Stomach (tissue), 9 donors: ENCODE data around the gene WDR72. TPM values are rescaled to one million over a fixed set of nuclear protein-coding genes. Genes with fewer than 3 reads are reported as not detected.
"Not testable (repeated sequence)": the region's sequence is repeated elsewhere in the genome, so short reads cannot be mapped to it uniquely, and the experiment has no call there.

Experiments
- DNase-seq, 2 donors: peaks; one replicate each; pipeline versions ENCODE4 v3.0.0 to v3.0.0-alpha.2; 2013 to 2019
- H3K27ac ChIP-seq, 5 donors: fragments of 200-600 bp in 4 of 5; sonication (generic) in 4 of 5; one replicate each; pipeline ENCODE4 v1.5.1; 2013 to 2019; ENCODE audit warnings: mild to moderate bottlenecking in 1 of 5, moderate library complexity in 1 of 5
- H3K27me3 ChIP-seq, 3 donors: fragments of 200-600 bp; sonication (generic); one replicate each; pipeline ENCODE4 v1.5.1; 2017 to 2019; ENCODE audit warnings: mixed run types in 1 of 3
- H3K36me3 ChIP-seq, 4 donors: fragments of 200-600 bp; sonication (generic); 1 replicate in 3 of 4; 2 replicates in 1 of 4; pipeline ENCODE4 v1.5.1; 2016 to 2019
- H3K4me1 ChIP-seq, 4 donors: fragments of 200-600 bp; sonication (generic); one replicate each; pipeline ENCODE4 v1.5.1; 2016 to 2019
- H3K4me3 ChIP-seq, 4 donors: fragments of 200-600 bp; sonication (generic) in 3 of 4; one replicate each; pipeline ENCODE4 v1.5.1; 2016 to 2019; ENCODE audit warnings: mild to moderate bottlenecking in 1 of 4
- H3K9me3 ChIP-seq, 4 donors: fragments of 200-600 bp; sonication (generic); one replicate each; pipeline ENCODE4 v1.5.1; 2016 to 2019
- EP300 ChIP-seq: sonication (generic); formaldehyde crosslinking; IDR thresholded peaks from one replicate; pipeline ENCODE4 v1.6.1; 2017; ENCODE audit warnings: antibody characterized with exemption
- POLR2A ChIP-seq, 4 donors: fragments of 450-650 bp; IDR thresholded peaks; one replicate each; pipeline ENCODE4 v1.6.1; 2016; ENCODE audit warnings: antibody characterized with exemption in 4 of 4, control low read depth in 2 of 4, mild to moderate bottlenecking in 1 of 4, moderate library complexity in 1 of 4
- POLR2AphosphoS5 ChIP-seq, 3 donors: sonication (generic); formaldehyde crosslinking; IDR thresholded peaks; one replicate each; pipeline ENCODE4 v1.6.1; 2016; ENCODE audit warnings: antibody characterized with exemption in 3 of 3
- WGBS, 5 donors: extraction: QIAGEN DNeasy Blood & Tissue Kit in 3 of 5; methylation state at CpG; one replicate each; pipeline versions ENCODE4 v1.1.5 to v1.1.7; 2013 to 2018; 5-methylcytosine and 5-hydroxymethylcytosine counted together
- intact Hi-C: fragments of 100-400 bp; cut with DNase I; formaldehyde crosslinking; loops from one replicate; pipeline ENCODE4 v1.15.1; 2023; ENCODE audit warnings: low total_unique reads
- polyA plus RNA-seq, 3 donors: library from polyadenylated mRNA; stranded (reverse); fragments of 200-250 nt; gene quantifications; one replicate each; pipeline ENCODE4 v1.2.3, GENCODE V29; 2013
- total RNA-seq, 5 donors: library from RNA; depleted of rRNA; stranded (reverse); fragments of >200 nt; gene quantifications; one replicate each; pipeline versions ENCODE4 v1.1.0 to v1.2.3, GENCODE V29; 2014 to 2016
- TF ChIP-seq, protein P1 (sequence below), 7 experiments: fragments of 450-650 bp in 4 of 7; fragments of 200-600 bp in 3 of 7; sonication (generic) in 3 of 7; IDR thresholded peaks; one replicate each; pipeline ENCODE4 v1.5.1; 2016 to 2019; ENCODE audit warnings: antibody characterized with exemption in 7 of 7, control low read depth in 2 of 7, mild to moderate bottlenecking in 1 of 7
- donor health status: healthy with polysubstance abuse.
- donor health status: Bipolar disorder and iron deficiency.
- donor health status: healthy.

The WDR72 gene
- total and polyA plus RNA-seq, 8 donors: under 0.01 to 0.61 (median 0.41) TPM; not detected in 2

DNA sequence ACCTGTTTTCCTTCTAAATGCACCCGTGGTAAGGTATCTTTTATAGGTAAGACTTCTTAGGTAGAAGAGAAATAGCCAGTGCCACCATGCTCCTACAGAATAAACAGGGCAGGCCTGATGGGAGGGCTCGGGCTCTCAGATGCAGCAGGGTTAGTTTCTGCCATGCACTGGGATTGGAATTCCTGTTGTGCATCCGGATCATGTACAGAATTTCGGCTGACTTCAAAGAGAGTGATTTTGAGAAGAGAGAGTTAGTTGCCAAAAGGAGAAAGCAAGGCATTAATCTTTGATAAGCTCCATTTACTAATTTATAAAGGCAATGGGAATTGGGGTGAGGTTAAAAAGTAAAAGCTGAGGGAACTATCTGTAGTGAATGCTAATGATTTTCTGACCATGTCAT, 211.2 kb downstream of the WDR72 start:
- Histone ChIP-seq H3K27me3 (no peaks in the 10 kb centered on the region), H3K27ac (no peak overlapping the region), H3K4me3 (no peak overlapping the region), H3K36me3 (no peaks in the 10 kb centered on the region), H3K4me1 (no peaks in the 10 kb centered on the region), H3K9me3 (no peaks in the 10 kb centered on the region)
- no peak for TF ChIP-seq POLR2A (IDR thresholded peaks at IDR 0.05)
- DNase-seq: no peak
- intact Hi-C loops: no loop called here
- WGBS, 5 donors: 51 to 76% (median 65%) methylated on average over 4 of the region's 4 CpGs

DNA sequence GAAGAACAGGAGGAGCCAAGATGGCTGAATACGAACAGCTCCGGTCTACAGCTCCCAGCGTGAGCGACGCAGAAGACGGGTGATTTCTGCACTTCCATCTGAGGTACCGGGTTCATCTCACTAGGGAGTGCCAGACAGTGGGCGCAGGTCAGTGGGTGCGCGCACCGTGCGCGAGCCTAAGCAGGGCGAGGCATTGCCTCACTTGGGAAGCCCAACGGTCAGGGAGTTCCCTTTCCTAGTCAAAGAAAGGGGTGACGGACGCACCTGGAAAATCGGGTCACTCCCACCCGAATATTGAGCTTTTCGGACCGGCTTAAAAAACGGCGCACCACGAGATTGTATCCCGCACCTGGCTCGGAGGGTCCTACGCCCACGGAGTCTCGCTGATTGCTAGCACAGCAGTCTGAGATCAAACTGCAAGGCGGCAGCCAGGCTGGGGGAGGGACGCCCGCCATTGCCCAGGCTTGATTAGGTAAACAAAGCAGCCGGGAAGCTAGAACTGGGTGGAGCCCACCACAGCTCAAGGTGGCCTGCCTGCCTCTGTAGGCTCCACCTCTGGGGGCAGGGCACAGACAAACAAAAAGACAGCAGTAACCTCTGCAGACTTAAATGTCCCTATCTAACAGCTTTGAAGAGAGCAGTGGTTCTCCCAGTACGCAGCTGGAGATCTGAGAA, 218.7 kb downstream of the WDR72 start:
- H3K36me3 ChIP-seq, H3K27me3 ChIP-seq, DNase-seq, intact Hi-C loops, H3K27ac ChIP-seq, H3K4me3 ChIP-seq, H3K9me3 ChIP-seq, H3K4me1 ChIP-seq: not testable (repeated sequence)
- 85 to 94% (median 92%) methylated on average over 27 to 34 of the region's 34 CpGs for WGBS, 5 donors

DNA sequence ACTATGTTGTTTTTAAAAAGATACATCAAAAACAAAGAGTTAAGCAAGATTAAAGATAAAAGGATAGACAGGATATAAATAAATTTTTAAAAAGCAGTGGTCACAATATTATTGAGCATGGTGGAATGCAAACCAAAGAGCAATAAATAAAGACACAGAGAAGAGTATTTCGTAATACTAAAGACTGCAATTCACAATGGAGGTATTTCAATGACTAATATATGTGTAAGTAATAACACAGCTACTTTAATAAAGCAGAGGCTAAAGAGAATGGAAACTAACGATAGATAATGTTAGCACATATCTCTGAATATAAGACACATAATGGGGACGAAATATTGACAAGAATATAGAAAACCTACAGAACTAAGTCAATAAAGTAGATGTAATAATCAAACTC, 219.6 kb downstream of the WDR72 start:
- no peaks in the 10 kb centered on the region for H3K9me3 ChIP-seq
- DNase-seq: no peak
- H3K27ac ChIP-seq: no peak overlapping the region
- no peak for TF ChIP-seq EP300
- no peak for TF ChIP-seq POLR2AphosphoS5 (IDR thresholded peaks at IDR 0.05)
- H3K36me3 ChIP-seq: no peaks in the 10 kb centered on the region
- H3K4me1 ChIP-seq: no peaks in the 10 kb centered on the region
- WGBS, 5 donors: 79 to 87% (median 84%) methylated on average over 3 of the region's 3 CpGs
- H3K27me3 ChIP-seq: no peaks in the 10 kb centered on the region
- intact Hi-C loops: no loop called here
- H3K4me3 ChIP-seq: no peak overlapping the region

DNA sequence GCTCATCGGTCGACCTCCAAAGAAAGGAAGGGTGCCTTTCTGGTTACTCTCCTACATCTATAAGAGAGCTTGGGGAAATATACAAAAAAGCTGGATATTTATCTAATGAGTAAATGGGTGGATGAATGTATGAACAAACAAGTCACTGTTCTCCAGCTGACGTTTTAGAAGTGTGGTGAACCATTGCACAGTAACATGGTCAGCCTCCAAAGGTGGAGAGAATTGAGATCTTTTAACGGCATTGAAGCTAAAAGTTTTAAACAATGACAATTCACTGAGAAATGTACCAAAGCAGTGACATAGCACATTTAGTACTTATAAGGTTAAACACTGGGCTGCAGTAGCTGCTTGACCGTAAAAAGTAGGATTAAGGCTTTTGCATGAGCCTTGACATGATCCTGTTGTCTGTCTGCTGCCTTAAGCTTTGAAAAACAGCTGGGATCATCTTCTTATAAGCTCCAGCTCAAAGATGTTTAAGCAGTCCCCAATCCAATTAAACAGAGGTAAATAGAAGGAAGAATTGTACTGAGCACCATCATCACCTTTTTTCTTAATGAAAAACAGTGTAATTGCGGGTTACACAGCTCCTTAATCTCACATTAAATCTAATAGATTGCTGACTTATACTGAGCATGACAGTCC, 222.9 kb downstream of the WDR72 start:
- 49 to 68% (median 57%) methylated on average over 6 of the region's 6 CpGs for WGBS, 5 donors
- H3K27ac ChIP-seq: no peak overlapping the region
- DNase-seq: no peak
- H3K36me3 ChIP-seq: no peaks in the 10 kb centered on the region
- no peak overlapping the region for H3K4me3 ChIP-seq
- no peaks in the 10 kb centered on the region for H3K27me3 ChIP-seq
- intact Hi-C loops: no loop called here
- no peaks in the 10 kb centered on the region for H3K9me3 ChIP-seq
- H3K4me1 ChIP-seq: no peaks in the 10 kb centered on the region
- TF ChIP-seq POLR2AphosphoS5 (IDR thresholded peaks at IDR 0.05): no peak
- TF ChIP-seq, protein P1, sequence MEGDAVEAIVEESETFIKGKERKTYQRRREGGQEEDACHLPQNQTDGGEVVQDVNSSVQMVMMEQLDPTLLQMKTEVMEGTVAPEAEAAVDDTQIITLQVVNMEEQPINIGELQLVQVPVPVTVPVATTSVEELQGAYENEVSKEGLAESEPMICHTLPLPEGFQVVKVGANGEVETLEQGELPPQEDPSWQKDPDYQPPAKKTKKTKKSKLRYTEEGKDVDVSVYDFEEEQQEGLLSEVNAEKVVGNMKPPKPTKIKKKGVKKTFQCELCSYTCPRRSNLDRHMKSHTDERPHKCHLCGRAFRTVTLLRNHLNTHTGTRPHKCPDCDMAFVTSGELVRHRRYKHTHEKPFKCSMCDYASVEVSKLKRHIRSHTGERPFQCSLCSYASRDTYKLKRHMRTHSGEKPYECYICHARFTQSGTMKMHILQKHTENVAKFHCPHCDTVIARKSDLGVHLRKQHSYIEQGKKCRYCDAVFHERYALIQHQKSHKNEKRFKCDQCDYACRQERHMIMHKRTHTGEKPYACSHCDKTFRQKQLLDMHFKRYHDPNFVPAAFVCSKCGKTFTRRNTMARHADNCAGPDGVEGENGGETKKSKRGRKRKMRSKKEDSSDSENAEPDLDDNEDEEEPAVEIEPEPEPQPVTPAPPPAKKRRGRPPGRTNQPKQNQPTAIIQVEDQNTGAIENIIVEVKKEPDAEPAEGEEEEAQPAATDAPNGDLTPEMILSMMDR (IDR thresholded peaks at IDR 0.05): no peak
- TF ChIP-seq POLR2A (IDR thresholded peaks at IDR 0.05): no peak
- no peak for TF ChIP-seq EP300

DNA sequence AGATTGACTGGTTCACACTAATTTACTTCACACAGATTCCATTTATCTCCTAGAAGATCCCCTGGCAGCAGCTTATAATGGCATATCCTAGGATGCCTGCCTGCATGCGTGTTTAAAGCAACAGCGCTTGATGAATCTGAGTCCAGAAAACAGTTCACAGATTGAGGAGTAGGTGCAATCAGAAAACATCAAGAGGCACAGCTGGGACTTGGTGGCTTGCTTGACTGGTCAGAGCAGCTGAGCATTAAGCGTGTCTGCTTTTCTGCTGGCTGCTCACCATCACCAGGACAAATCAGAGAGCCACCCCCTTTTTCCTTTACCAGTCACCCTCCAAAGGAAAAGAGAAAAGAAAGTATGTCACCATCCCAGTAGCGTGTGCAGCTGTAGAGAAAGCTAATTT, 223.6 kb downstream of the WDR72 start:
- 84 to 93% (median 89%) methylated on average over 4 of the region's 4 CpGs for WGBS, 5 donors

More for the DNA sequence above, 223.6 kb downstream of the WDR72 start:
- Histone ChIP-seq H3K4me1 (no peaks in the 10 kb centered on the region), H3K36me3 (no peaks in the 10 kb centered on the region), H3K4me3 (no peak overlapping the region), H3K27me3 (no peaks in the 10 kb centered on the region), H3K9me3 (no peaks in the 10 kb centered on the region), H3K27ac (no peak overlapping the region)
- no peak for TF ChIP-seq POLR2AphosphoS5 (IDR thresholded peaks at IDR 0.05)
- TF ChIP-seq, protein P1 (IDR thresholded peaks at IDR 0.05): no peak
- no peak for TF ChIP-seq POLR2A (IDR thresholded peaks at IDR 0.05)
- no peak for TF ChIP-seq EP300
- DNase-seq: no peak
- intact Hi-C loops: no loop called here
